SK-N-SH (cell line): Measurements from ENCODE around the gene NDUFA12. TPM values are rescaled to one million over a fixed set of nuclear protein-coding genes. Genes with fewer than 3 reads are reported as not detected.

Experiments used
- CTCF ChIA-PET: fragments of 300-600, 350-600 bp; formaldehyde crosslinking; extraction: SDS; loops from one replicate; lab custom pipeline; 2021; lab: Yijun Ruan, JAX
- POLR2A ChIA-PET: fragments of 350-600 bp; sonication (Branson Sonifier 250); formaldehyde crosslinking; extraction: SDS; loops from one replicate; lab custom pipeline; 2020; ENCODE audit warnings: antibody characterized with exemption, inconsistent platforms; lab: Yijun Ruan, JAX
- DNase-seq: peaks from one replicate; pipeline ENCODE4 v3.0.0; 2012
- H2AFZ ChIP-seq: fragments of 200-600 bp; sonication (generic); 2 replicates; pipeline ENCODE4 v1.8.1; 2016; ENCODE audit warnings: antibody characterized with exemption, mild to moderate bottlenecking, low read depth
- H3F3A ChIP-seq: fragments of 200-600 bp; sonication (generic); replicated peaks from 2 replicates; pipeline ENCODE3; 2016; ENCODE audit warnings: antibody characterized with exemption, mild to moderate bottlenecking; ENCODE audit not compliant: insufficient read depth
- H3K27ac ChIP-seq, 2 experiments: fragments of 200-500 bp in 1 of 2; fragments of 200-600 bp in 1 of 2; sonication (Bioruptor generic) in 1 of 2; sonication (generic), shearing (Covaris generic) in 1 of 2; 2 replicates each; pipeline versions ENCODE4 v1.5.1 to v1.6.1; 2014 to 2016; ENCODE audit warnings: low read depth in 2 of 2, inconsistent platforms in 1 of 2, low read length in 1 of 2, mild to moderate bottlenecking in 1 of 2, mixed read lengths in 1 of 2
- H3K27me3 ChIP-seq: fragments of 200-600 bp; sonication (generic), shearing (Covaris generic); 2 replicates; pipeline ENCODE4 v1.6.1; 2016; ENCODE audit warnings: mixed run types; ENCODE audit not compliant: insufficient read depth
- H3K36me3 ChIP-seq, 2 experiments: fragments of 200-500 bp in 1 of 2; fragments of 200-600 bp in 1 of 2; sonication (Bioruptor generic) in 1 of 2; sonication (generic) in 1 of 2; replicated peaks in 1 of 2; 2 replicates each; pipeline versions ENCODE3 to v1.5.1; 2014 to 2016; ENCODE audit warnings: low read length in 1 of 2, mild to moderate bottlenecking in 1 of 2; ENCODE audit not compliant: insufficient read depth in 2 of 2, control insufficient read depth in 1 of 2
- H3K4me1 ChIP-seq, 2 experiments: fragments of 200-500 bp in 1 of 2; fragments of 200-600 bp in 1 of 2; sonication (Bioruptor generic) in 1 of 2; sonication (generic), shearing (Covaris generic) in 1 of 2; 2 replicates each; pipeline versions ENCODE4 v1.5.1 to v1.6.1; 2014 to 2016; ENCODE audit warnings: low read depth in 1 of 2, low read length in 1 of 2, mixed run types in 1 of 2; ENCODE audit not compliant: insufficient read depth in 2 of 2, control insufficient read depth in 1 of 2
- H3K4me2 ChIP-seq: fragments of 200-600 bp; sonication (generic), shearing (Covaris generic); 2 replicates; pipeline ENCODE4 v1.6.1; 2017; ENCODE audit warnings: mixed run types
- H3K4me3 ChIP-seq, 2 experiments: fragments of 200-500 bp in 1 of 2; fragments of 200-600 bp in 1 of 2; sonication (Bioruptor generic) in 1 of 2; sonication (generic), shearing (Covaris generic) in 1 of 2; 2 replicates each; pipeline versions ENCODE4 v1.5.1 to v1.8.1; 2014 to 2016; ENCODE audit warnings: low read depth in 2 of 2, inconsistent platforms in 1 of 2, low read length in 1 of 2, mild to moderate bottlenecking in 1 of 2, mixed read lengths in 1 of 2, moderate library complexity in 1 of 2
- H3K79me2 ChIP-seq: fragments of 200-600 bp; sonication (generic); 2 replicates; pipeline ENCODE4 v1.8.1; 2017; ENCODE audit warnings: mild to moderate bottlenecking; ENCODE audit not compliant: insufficient read depth
- H3K9ac ChIP-seq: fragments of 200-600 bp; sonication (generic); 2 replicates; pipeline ENCODE4 v1.6.1; 2017; ENCODE audit warnings: mixed run types
- H3K9me2 ChIP-seq: fragments of 200-600 bp; sonication (generic); 2 replicates; pipeline ENCODE4 v1.6.1; 2017; ENCODE audit warnings: mixed run types
- H3K9me3 ChIP-seq: fragments of 200-600 bp; sonication (generic); 2 replicates; pipeline ENCODE4 v1.6.1; 2017; ENCODE audit warnings: mixed run types, mild to moderate bottlenecking, moderate library complexity
- H4K20me1 ChIP-seq: fragments of 200-600 bp; sonication (generic); 2 replicates; pipeline ENCODE4 v1.6.1; 2017; ENCODE audit warnings: mild to moderate bottlenecking, mixed run types; ENCODE audit not compliant: insufficient read depth
- FOSL2 ChIP-seq: IDR thresholded peaks from 2 replicates; pipeline ENCODE4 v1.4.0; 2012; ENCODE audit warnings: low read depth, mild to moderate bottlenecking, moderate library complexity, borderline replicate concordance
- FOXM1 ChIP-seq: IDR thresholded peaks from 2 replicates; pipeline ENCODE4 v1.4.0; 2012; ENCODE audit warnings: low read depth, mild to moderate bottlenecking
- IRF3 ChIP-seq: fragments of 150-350 bp; IDR thresholded peaks from 2 replicates; pipeline ENCODE4 v1.6.1; 2016; ENCODE audit warnings: mild to moderate bottlenecking, low read depth, low read length
- NRF1 ChIP-seq: IDR thresholded peaks from 2 replicates; pipeline ENCODE4 v1.6.1; 2012; ENCODE audit warnings: low read depth, mild to moderate bottlenecking, low read length
- REST ChIP-seq: IDR thresholded peaks from 2 replicates; pipeline ENCODE4 v1.6.1; 2012; ENCODE audit warnings: mild to moderate bottlenecking, low read depth, low read length, moderate library complexity
- RFX5 ChIP-seq: IDR thresholded peaks from 2 replicates; pipeline ENCODE4 v1.6.1; 2012; ENCODE audit warnings: mild to moderate bottlenecking, improper control_type of control experiment, low read length
- SIN3A ChIP-seq: IDR thresholded peaks from 2 replicates; pipeline ENCODE4 v1.6.1; 2012; ENCODE audit warnings: low read depth, mild to moderate bottlenecking, low read length, moderate library complexity, borderline replicate concordance
- WGBS: methylation state at CpG from one replicate; pipeline ENCODE4 v1.1.6; 2017; ENCODE audit warnings: low lambda C conversion rate; 5-methylcytosine and 5-hydroxymethylcytosine counted together
- polyA plus RNA-seq, 3 experiments: library from polyadenylated mRNA; depleted of rRNA; stranded (reverse); fragments of >200 nt; gene quantifications; 2 replicates each; pipeline ENCODE4 v1.2.3, GENCODE V29; 2012

Gene NDUFA12
- polyA plus RNA-seq, 1 of the 3 experiments (the other 2 are of a cell fraction): 106 TPM

GRCh38 chr12:94930216-94930654, 73.3 kb downstream of the NDUFA12 start:
- POLR2A ChIA-PET: no interaction called here
- Histone ChIP-seq H3K27ac (no peak overlapping the region), H3K36me3 (no peaks in the 10 kb centered on the region), H4K20me1 (no peaks in the 10 kb centered on the region), H2AFZ (no peak overlapping the region), H3K79me2 (no peaks in the 10 kb centered on the region), H3K9me2 (no peaks in the 10 kb centered on the region), H3K4me3 (no peak overlapping the region), H3K27me3 (no peaks in the 10 kb centered on the region), H3K9me3 (no peaks in the 10 kb centered on the region), H3K4me1 (no peaks in the 10 kb centered on the region), H3F3A (no peaks in the 10 kb centered on the region), H3K9ac (no peak overlapping the region), H3K4me2 (no peak overlapping the region)
- TF ChIP-seq RFX5: no peak
- CTCF ChIA-PET: no interaction called here
- no peak for DNase-seq
- WGBS: 54% methylated on average over 6 of the region's 6 CpGs

- H2AFZ ChIP-seq: no peak overlapping the region
- TF ChIP-seq FOSL2: no peak
- no peak for TF ChIP-seq SIN3A
- no peak for TF ChIP-seq IRF3
- no peak for TF ChIP-seq NRF1
- TF ChIP-seq REST: peak; percentile 58; the same call in 1 of the 2 replicates
- no peak for TF ChIP-seq FOXM1
- TF ChIP-seq, all 33 proteins: peak for 1
- H3K9ac ChIP-seq: no peak overlapping the region
- no peak overlapping the region for H3K4me3 ChIP-seq
- no peak overlapping the region for H3K27ac ChIP-seq
- WGBS: 50% methylated on average over 1 of the region's 1 CpG
- no peaks in the 10 kb centered on the region for H3K36me3 ChIP-seq
- H3K27me3 ChIP-seq: no peaks in the 10 kb centered on the region
- no peaks in the 10 kb centered on the region for H3K79me2 ChIP-seq
- H3K9me2 ChIP-seq: no peaks in the 10 kb centered on the region
- H3F3A ChIP-seq: no peaks in the 10 kb centered on the region
- ChIA-PET CTCF (no interaction called here), POLR2A (no interaction called here)
- H3K4me1 ChIP-seq: no peaks in the 10 kb centered on the region
- DNase-seq: no peak
- no peaks in the 10 kb centered on the region for H3K9me3 ChIP-seq
- H4K20me1 ChIP-seq: no peaks in the 10 kb centered on the region
- no peak overlapping the region for H3K4me2 ChIP-seq
These were observed 73.7 kb downstream of the NDUFA12 start for GRCh38 chr12:94929780-94930179.
